Astrocyte (in vitro differentiated cells and primary cell): Measurements from ENCODE around the gene VGLL4. TPM values are rescaled to one million over a fixed set of nuclear protein-coding genes. Genes with fewer than 3 reads are reported as not detected.

Source experiments
- DNase-seq: peaks from one replicate; pipeline ENCODE4 v3.0.0-alpha.2; 2010; ENCODE audit warnings: low read depth
- FAIRE-seq: peaks from 2 replicates; lab custom pipeline; 2011; peaks lifted over from hg19 to GRCh38; lab: Jason Lieb, UNC
- H2AFZ ChIP-seq: 2 replicates; pipeline ENCODE4 v1.6.0; 2012; ENCODE audit warnings: low read depth, low read length, inconsistent platforms
- H3K27ac ChIP-seq: 2 replicates; pipeline ENCODE4 v1.5.1; 2011; ENCODE audit warnings: low read depth, low read length, inconsistent platforms
- H3K27me3 ChIP-seq: 2 replicates; pipeline ENCODE4 v1.6.0; 2011; ENCODE audit warnings: low read length, inconsistent platforms; ENCODE audit not compliant: insufficient read depth
- H3K36me3 ChIP-seq: 2 replicates; pipeline ENCODE4 v1.5.1; 2011; ENCODE audit warnings: low read length, inconsistent platforms; ENCODE audit not compliant: insufficient read depth
- H3K4me1 ChIP-seq: 2 replicates; pipeline ENCODE4 v1.5.1; 2011; ENCODE audit warnings: low read length, inconsistent platforms; ENCODE audit not compliant: insufficient read depth
- H3K4me2 ChIP-seq: 2 replicates; pipeline ENCODE4 v1.6.0; 2012; ENCODE audit warnings: low read length, inconsistent platforms
- H3K4me3 ChIP-seq: 2 replicates; pipeline ENCODE4 v1.5.1; 2011; ENCODE audit warnings: low read depth, mild to moderate bottlenecking, low read length, inconsistent platforms; ENCODE audit not compliant: insufficient read depth
- H3K79me2 ChIP-seq: 2 replicates; pipeline ENCODE4 v1.6.0; 2012; ENCODE audit warnings: mild to moderate bottlenecking, low read length, inconsistent platforms; ENCODE audit not compliant: insufficient read depth
- H3K9ac ChIP-seq: 2 replicates; pipeline ENCODE4 v1.6.0; 2012; ENCODE audit warnings: mild to moderate bottlenecking, low read length, inconsistent platforms
- H3K9me3 ChIP-seq: 2 replicates; pipeline ENCODE4 v1.5.1; 2012; ENCODE audit warnings: low read depth, mild to moderate bottlenecking, low read length, inconsistent platforms; ENCODE audit not compliant: insufficient read depth
- H4K20me1 ChIP-seq: 2 replicates; pipeline ENCODE4 v1.6.0; 2012; ENCODE audit warnings: low read length, inconsistent platforms; ENCODE audit not compliant: insufficient read depth
- H3K27ac Mint-ChIP-seq: one replicate; pipeline ENCODE4 v1.8.0; 2021; ENCODE audit warnings: mild to moderate bottlenecking, mixed read lengths; ENCODE audit not compliant: unreplicated experiment
- H3K27me3 Mint-ChIP-seq: one replicate; pipeline ENCODE4 v1.8.0; 2021; ENCODE audit warnings: low read depth, mixed read lengths; ENCODE audit not compliant: unreplicated experiment
- H3K36me3 Mint-ChIP-seq: one replicate; pipeline ENCODE4 v1.8.0; 2021; ENCODE audit warnings: low read depth, mixed read lengths; ENCODE audit not compliant: unreplicated experiment
- H3K4me1 Mint-ChIP-seq: one replicate; pipeline ENCODE4 v1.8.0; 2021; ENCODE audit warnings: low read depth, mixed read lengths; ENCODE audit not compliant: unreplicated experiment
- H3K4me3 Mint-ChIP-seq: one replicate; pipeline ENCODE4 v1.8.0; 2021; ENCODE audit warnings: mild to moderate bottlenecking, moderate library complexity, mixed read lengths; ENCODE audit not compliant: unreplicated experiment
- H3K9me3 Mint-ChIP-seq: one replicate; pipeline ENCODE4 v1.8.0; 2021; ENCODE audit warnings: mild to moderate bottlenecking, mixed read lengths; ENCODE audit not compliant: unreplicated experiment
- EZH2 ChIP-seq: IDR thresholded peaks from 2 replicates; pipeline ENCODE4 v1.6.1; 2012; ENCODE audit warnings: mild to moderate bottlenecking, low read length, inconsistent platforms; ENCODE audit not compliant: insufficient read depth
- total RNA-seq: library from RNA; stranded (reverse); gene quantifications from 2 replicates; pipeline ENCODE4 v1.2.1, GENCODE V29; 2021
- TF ChIP-seq, protein P1 (sequence below): IDR thresholded peaks from 2 replicates; pipeline ENCODE4 v1.5.1; 2011; ENCODE audit warnings: low read depth, mild to moderate bottlenecking, inconsistent platforms, low read length, moderate library complexity; ENCODE audit not compliant: insufficient read depth

VGLL4 gene
- total RNA-seq, 1 donor from 2014 or later, result 70.3 TPM

DNA sequence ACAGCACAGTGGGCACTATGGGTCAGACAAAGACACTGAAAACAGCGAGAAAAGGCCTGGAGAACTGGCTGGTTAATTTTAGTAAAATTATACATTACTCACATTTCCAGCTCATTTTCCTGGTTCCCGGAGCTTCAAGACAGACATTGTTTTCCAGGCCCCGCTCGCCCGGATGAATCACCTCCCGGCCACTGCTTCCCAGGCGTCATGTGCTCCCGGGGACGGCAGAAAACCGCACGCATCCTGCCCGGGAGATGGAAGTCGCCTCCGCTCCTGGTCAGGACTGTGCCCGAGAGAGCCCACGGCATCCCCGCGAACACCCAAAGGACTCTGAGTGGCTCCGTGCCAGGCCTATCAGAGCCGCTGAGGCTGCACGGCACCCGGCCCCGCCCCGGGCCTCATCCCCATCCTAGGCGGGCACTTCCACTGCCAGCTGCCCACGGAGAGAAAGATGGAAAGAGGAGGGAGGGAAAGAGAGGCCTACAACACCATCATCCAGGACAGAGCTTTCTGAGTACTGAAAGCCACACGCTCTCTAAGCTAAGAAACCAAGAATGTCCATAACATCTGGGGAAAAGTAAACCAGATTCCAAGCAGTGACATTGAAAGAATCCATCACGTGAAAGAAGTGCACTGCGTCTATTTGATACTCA lies 75.1 kb downstream of the VGLL4 start:
- Histone ChIP-seq H3K36me3 (peaks cover 20% of the 10 kb centered on the region), H3K4me3 (peak overlapping the region; percentile 27), H3K27ac (peak overlapping the region; percentile 100), H3K27me3 (no peaks in the 10 kb centered on the region), H2AFZ (no peak overlapping the region), H3K9me3 (no peaks in the 10 kb centered on the region), H3K79me2 (peaks cover 89% of the 10 kb centered on the region), H3K4me2 (peak overlapping the region; percentile 83), H4K20me1 (peaks cover 26% of the 10 kb centered on the region), H3K4me1 (peaks cover 47% of the 10 kb centered on the region), H3K9ac (peak overlapping the region; percentile 90)
- Mint-ChIP-seq H3K9me3 (no peaks in the 10 kb centered on the region), H3K27me3 (no peaks in the 10 kb centered on the region), H3K36me3 (peaks cover 25% of the 10 kb centered on the region), H3K4me3 (no peak overlapping the region), H3K27ac (peak overlapping the region; percentile 97), H3K4me1 (peaks cover 43% of the 10 kb centered on the region)
- peak; percentile 95 for DNase-seq
- peak; percentile 81 for FAIRE-seq
- no peak for TF ChIP-seq EZH2
- TF ChIP-seq, protein P1, sequence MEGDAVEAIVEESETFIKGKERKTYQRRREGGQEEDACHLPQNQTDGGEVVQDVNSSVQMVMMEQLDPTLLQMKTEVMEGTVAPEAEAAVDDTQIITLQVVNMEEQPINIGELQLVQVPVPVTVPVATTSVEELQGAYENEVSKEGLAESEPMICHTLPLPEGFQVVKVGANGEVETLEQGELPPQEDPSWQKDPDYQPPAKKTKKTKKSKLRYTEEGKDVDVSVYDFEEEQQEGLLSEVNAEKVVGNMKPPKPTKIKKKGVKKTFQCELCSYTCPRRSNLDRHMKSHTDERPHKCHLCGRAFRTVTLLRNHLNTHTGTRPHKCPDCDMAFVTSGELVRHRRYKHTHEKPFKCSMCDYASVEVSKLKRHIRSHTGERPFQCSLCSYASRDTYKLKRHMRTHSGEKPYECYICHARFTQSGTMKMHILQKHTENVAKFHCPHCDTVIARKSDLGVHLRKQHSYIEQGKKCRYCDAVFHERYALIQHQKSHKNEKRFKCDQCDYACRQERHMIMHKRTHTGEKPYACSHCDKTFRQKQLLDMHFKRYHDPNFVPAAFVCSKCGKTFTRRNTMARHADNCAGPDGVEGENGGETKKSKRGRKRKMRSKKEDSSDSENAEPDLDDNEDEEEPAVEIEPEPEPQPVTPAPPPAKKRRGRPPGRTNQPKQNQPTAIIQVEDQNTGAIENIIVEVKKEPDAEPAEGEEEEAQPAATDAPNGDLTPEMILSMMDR, result no peak

DNA sequence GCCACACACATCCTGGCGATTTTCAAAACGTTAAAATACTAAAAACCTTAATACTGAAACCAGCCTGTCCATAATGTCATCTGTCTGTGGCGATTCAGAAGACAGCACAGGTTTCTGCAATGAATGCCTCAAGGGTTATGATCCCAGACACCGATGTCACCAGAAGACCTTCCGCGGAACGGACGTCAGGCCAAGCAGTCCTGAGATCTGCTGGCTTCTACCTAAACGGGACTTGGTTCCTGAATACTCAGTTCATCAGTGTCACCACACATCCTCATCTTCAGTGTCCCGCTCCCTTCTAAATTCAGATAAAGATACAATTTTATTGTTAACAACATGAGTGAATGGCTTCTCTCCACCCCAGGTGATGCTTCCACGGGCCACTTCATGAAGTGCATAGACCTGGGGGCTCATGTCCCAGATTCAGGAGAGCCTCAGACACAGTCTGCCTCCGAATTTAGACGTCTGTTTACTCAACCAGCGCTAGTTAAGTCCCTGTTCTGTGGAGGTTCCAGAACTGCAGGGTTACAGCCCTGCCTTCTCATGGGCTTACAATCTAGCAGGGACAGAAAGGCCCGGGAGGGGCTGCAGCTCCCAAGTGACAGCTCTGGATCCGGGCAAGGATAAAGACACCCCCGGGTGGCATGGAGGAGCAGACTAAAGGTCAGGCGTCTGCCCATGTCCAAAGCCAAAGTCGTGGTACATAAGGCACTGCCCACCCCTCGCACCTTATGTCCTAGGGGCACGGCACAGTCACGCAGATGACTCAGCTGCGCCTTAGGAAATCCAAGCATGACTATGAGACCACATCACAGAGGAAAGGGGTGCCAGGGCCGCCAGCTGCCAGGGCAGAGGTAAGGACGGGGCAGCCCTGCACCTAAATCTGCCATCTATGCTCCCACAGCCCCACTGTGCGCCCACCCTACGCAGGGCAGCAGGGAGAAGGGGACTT lies 75.9 kb downstream of the VGLL4 start:
- Mint-ChIP-seq H3K36me3 (peaks cover 27% of the 10 kb centered on the region), H3K4me1 (peaks cover 42% of the 10 kb centered on the region), H3K27ac (peak overlapping the region; percentile 97), H3K9me3 (no peaks in the 10 kb centered on the region), H3K27me3 (no peaks in the 10 kb centered on the region), H3K4me3 (no peak overlapping the region)
- H3K4me1 ChIP-seq, result peaks cover 47% of the 10 kb centered on the region
- H3K27me3 ChIP-seq, result no peaks in the 10 kb centered on the region
- no peak overlapping the region for H2AFZ ChIP-seq
- peaks cover 93% of the 10 kb centered on the region for H3K79me2 ChIP-seq
- H3K9me3 ChIP-seq, result no peaks in the 10 kb centered on the region
- FAIRE-seq, result peak; percentile 49
- H3K4me3 ChIP-seq, result peak overlapping the region; percentile 27
- TF ChIP-seq EZH2, result no peak
- TF ChIP-seq, protein P1, result no peak
- H3K27ac ChIP-seq, result peak overlapping the region; percentile 100
- H3K9ac ChIP-seq, result peak overlapping the region; percentile 90
- peaks cover 31% of the 10 kb centered on the region for H4K20me1 ChIP-seq
- peak overlapping the region; percentile 83 for H3K4me2 ChIP-seq
- H3K36me3 ChIP-seq, result peaks cover 27% of the 10 kb centered on the region
- DNase-seq, result peak; percentile 86
